T-helper 1 cell treated with Interleukin-12 subunit alpha and Interleukin-12 subunit beta and Interleukin-4 antibody, amounts not matched to agents 30 μg/mL and 1 μg/mL, for 36 hours (primary cell): ENCODE results near the gene UCP2.

ENCODE experiments used
- H3K27ac Mint-ChIP-seq: one replicate; pipeline ENCODE4 v1.8.0; 2021; ENCODE audit warnings: mild to moderate bottlenecking, mixed read lengths
- H3K27me3 Mint-ChIP-seq: one replicate; pipeline ENCODE4 v1.8.0; 2021; ENCODE audit warnings: low read depth, mixed read lengths
- H3K36me3 Mint-ChIP-seq: one replicate; pipeline ENCODE4 v1.8.0; 2021; ENCODE audit warnings: low read depth, mixed read lengths
- H3K4me1 Mint-ChIP-seq: one replicate; pipeline ENCODE4 v1.8.0; 2021; ENCODE audit warnings: low read depth, mixed read lengths
- H3K4me3 Mint-ChIP-seq: one replicate; pipeline ENCODE4 v1.8.0; 2021; ENCODE audit warnings: mild to moderate bottlenecking, moderate library complexity, mixed read lengths
- H3K9me3 Mint-ChIP-seq: one replicate; pipeline ENCODE4 v1.8.0; 2021; ENCODE audit warnings: mixed read lengths

Gene UCP2

GRCh38 chr11:73932781-73933180 lies 49.9 kb downstream of the UCP2 start:
- Mint-ChIP-seq H3K27me3 (no peaks in the 10 kb centered on the region), H3K27ac (no peak overlapping the region), H3K4me1 (peaks cover 2% of the 10 kb centered on the region), H3K9me3 (no peaks in the 10 kb centered on the region), H3K4me3 (no peak overlapping the region), H3K36me3 (peaks cover 6% of the 10 kb centered on the region)

- Mint-ChIP-seq H3K4me3 (no peak overlapping the region), H3K9me3 (no peaks in the 10 kb centered on the region), H3K36me3 (peaks cover 15% of the 10 kb centered on the region), H3K4me1 (peaks cover 2% of the 10 kb centered on the region), H3K27me3 (no peaks in the 10 kb centered on the region), H3K27ac (no peak overlapping the region)
Measured at GRCh38 chr11:73931951-73932350, 50.7 kb downstream of the UCP2 start.

- H3K4me3 Mint-ChIP-seq = no peak overlapping the region
- no peak overlapping the region for H3K27ac Mint-ChIP-seq
- H3K36me3 Mint-ChIP-seq = peaks cover 16% of the 10 kb centered on the region
- H3K4me1 Mint-ChIP-seq = peaks cover 2% of the 10 kb centered on the region
- no peaks in the 10 kb centered on the region for H3K27me3 Mint-ChIP-seq
- no peaks in the 10 kb centered on the region for H3K9me3 Mint-ChIP-seq
Measured at GRCh38 chr11:73931039-73931645, 51.5 kb downstream of the UCP2 start.

GRCh38 chr11:73929388-73929787 lies 53.3 kb downstream of the UCP2 start:
- Mint-ChIP-seq H3K9me3 (no peaks in the 10 kb centered on the region), H3K36me3 (peaks cover 20% of the 10 kb centered on the region), H3K27me3 (no peaks in the 10 kb centered on the region), H3K27ac (no peak overlapping the region), H3K4me3 (no peak overlapping the region), H3K4me1 (peaks cover 2% of the 10 kb centered on the region)
